Germinal center (tissue), 1 donor: ENCODE results near the gene DLEC1.

Source experiments
- DNase-seq: peaks from one replicate; pipeline ENCODE4 v3.0.0; 2012; ENCODE audit warnings: mixed read lengths, low spot score

The DLEC1 gene, protein sequence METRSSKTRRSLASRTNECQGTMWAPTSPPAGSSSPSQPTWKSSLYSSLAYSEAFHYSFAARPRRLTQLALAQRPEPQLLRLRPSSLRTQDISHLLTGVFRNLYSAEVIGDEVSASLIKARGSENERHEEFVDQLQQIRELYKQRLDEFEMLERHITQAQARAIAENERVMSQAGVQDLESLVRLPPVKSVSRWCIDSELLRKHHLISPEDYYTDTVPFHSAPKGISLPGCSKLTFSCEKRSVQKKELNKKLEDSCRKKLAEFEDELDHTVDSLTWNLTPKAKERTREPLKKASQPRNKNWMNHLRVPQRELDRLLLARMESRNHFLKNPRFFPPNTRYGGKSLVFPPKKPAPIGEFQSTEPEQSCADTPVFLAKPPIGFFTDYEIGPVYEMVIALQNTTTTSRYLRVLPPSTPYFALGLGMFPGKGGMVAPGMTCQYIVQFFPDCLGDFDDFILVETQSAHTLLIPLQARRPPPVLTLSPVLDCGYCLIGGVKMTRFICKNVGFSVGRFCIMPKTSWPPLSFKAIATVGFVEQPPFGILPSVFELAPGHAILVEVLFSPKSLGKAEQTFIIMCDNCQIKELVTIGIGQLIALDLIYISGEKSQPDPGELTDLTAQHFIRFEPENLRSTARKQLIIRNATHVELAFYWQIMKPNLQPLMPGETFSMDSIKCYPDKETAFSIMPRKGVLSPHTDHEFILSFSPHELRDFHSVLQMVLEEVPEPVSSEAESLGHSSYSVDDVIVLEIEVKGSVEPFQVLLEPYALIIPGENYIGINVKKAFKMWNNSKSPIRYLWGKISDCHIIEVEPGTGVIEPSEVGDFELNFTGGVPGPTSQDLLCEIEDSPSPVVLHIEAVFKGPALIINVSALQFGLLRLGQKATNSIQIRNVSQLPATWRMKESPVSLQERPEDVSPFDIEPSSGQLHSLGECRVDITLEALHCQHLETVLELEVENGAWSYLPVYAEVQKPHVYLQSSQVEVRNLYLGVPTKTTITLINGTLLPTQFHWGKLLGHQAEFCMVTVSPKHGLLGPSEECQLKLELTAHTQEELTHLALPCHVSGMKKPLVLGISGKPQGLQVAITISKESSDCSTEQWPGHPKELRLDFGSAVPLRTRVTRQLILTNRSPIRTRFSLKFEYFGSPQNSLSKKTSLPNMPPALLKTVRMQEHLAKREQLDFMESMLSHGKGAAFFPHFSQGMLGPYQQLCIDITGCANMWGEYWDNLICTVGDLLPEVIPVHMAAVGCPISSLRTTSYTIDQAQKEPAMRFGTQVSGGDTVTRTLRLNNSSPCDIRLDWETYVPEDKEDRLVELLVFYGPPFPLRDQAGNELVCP (N-terminal part only)

DNA sequence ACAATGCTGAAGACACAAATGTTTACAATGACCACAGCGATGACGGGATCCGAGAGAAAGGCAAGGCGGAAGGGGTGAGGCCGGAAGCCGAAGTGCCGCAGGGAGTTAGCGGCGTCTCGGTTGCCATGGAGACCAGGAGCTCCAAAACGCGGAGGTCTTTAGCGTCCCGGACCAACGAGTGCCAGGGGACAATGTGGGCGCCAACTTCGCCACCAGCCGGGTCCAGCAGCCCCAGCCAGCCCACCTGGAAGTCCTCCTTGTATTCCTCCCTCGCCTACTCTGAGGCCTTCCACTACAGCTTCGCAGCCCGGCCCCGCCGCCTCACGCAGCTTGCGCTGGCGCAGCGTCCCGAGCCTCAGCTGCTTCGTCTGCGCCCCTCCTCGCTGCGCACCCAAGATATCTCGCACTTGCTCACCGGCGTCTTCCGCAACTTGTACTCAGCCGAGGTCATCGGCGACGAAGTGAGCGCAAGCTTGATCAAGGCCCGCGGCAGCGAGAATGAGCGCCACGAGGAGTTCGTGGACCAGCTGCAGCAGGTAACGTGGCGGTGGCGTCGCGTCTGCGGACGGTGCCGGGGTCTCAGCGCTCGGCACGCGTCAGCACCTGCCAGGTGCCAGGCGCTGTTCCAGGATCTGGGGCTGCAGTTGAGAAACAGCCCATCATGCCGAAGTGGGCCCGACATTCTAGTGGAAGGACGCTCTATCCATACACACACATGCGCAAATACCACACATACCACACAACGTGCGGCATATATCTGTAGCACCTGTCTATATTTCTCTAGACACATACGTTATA, at the start of gene DLEC1:
Gene DLEC1, plus strand, starts transcription at position 108 of the 798 bp plus-strand sequence. Its CDS starts 18 bp downstream, at position 126.
- DNase-seq, result peak; percentile 72

DNA sequence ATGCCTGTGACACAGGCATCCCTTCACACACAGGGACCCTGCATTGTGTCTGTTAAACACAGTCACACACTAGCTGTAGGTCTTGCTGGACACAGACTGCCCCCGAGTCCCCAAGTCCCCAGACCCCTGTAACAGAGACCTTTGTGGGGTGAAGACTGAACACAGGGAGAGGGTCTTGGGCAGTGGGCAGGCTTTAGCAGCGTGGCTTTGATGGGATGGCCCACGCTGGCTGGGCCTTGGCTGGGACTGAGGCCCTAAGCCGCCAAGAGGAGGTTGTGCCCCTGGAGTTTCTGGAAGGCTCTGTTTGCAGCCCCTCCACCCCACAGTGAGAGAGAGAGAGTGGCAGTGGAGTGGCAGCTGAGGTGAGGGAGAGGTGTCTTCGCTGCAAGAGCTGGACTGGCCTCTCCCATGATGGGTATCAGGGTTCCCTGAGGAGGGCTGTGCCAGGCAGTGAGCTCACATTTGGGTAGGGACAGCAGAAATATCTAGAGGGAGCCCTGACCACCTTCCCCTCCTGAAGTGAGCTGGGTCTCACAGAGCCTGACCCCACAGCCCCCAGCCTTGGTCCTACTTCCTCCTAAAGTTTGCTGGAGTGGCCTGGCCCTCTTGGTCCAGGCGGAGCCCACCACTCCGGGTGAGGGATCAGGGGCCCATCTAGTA, 49.1 kb upstream of the DLEC1 start:
- no peak for DNase-seq

DNA sequence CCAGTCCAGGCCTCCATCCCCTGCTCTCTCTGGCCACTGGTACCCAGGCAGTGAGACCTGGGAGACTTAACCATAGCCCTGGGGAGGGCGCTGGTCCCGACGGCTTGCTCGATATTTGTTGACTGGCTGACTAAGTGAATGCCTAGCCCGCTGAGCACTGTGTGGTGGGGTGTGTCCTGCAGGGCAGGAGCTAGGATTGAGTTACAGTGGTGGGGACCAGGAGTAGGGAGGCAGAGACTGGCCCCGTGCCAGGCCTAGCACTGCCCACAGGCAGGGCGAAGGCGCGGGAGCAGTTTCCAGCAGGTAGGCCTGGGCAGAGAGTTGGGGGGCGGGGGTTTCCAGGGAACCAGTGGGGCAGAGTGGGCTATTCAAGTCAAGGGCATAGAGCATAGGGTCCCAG, 48.5 kb upstream of the DLEC1 start, which contains the start of gene VILL:
Gene VILL, plus strand, starts transcription at position 260 of the 400 bp plus-strand sequence. CDS start 2,887 bp downstream, outside the sequence.
- no peak for DNase-seq

DNA sequence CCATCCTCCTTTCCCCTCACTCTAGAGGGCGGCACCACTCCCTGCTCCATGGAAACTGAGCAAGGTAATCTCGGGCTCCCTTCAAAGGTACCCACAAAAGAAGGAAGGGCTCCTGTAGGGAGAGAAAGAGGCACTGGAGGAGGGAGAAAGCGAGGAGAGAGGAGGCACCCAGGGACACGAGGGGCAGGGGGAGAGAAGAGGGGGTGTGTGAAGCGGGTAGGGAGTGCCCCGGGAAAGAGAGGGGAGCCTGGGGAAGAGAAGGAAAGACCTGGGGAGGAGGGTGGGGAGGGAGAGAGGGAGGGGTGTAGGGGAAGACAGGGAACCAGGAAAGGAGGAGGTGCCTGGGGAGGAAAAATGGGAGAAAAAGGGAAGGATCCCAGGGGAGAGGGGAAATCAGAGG, 47.9 kb upstream of the DLEC1 start:
- no peak for DNase-seq

DNA sequence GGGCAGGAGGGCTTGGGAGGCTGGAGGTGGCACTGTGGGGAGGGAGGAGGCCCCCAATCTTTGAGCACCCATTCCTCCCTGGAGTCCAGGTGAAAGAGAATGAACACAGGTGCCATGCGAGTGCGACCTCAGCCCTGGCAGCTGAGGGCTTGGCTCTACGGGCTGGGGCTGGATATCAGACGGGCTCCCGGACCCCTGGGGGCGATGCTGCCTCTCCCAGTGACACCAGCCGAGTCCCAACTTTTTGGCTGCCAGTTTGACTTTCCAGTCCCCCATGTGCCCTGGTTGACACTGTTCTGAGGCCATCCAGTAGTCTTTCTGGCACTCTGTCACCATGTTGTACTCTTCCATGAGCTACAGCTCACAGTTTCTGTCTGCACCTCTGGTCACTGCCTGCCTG, 47.2 kb upstream of the DLEC1 start:
- no peak for DNase-seq

DNA sequence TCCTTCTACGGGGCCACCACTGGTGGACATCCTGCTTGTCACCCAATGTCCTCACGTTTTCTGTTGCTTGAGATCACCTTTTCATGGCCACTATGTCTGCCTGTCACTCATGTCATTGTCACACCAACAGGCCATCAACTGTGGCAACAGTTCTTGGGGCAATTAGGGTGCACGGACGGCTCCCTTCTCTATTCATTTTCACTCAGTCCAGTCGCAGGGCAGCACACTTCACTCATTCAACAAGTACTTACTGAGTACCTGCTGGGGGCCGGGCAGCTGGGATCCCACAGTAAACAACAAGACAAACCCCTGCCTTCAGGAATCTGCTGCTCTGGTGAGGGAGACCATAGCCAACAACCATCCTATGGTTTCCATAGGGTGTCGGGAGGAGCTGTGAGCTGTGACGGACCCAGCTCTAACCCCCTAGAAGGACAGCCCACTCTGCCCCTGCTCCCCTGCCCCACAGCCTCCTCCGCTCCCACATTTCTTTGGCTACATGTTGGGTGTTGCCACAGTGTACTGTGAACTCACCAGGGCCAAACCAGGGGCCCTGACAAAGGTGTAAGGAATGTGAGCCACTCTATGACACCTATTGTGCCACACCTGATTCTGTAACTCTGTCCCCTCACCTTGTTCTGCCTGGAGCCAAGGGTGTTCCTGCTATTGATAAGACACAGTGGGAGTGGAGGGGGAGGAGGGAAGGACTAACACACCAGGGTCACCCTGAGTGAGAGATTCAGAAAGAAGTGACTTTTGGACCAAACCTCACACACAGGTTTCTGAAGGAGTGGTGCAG, 46.5 kb upstream of the DLEC1 start:
- no peak for DNase-seq

DNA sequence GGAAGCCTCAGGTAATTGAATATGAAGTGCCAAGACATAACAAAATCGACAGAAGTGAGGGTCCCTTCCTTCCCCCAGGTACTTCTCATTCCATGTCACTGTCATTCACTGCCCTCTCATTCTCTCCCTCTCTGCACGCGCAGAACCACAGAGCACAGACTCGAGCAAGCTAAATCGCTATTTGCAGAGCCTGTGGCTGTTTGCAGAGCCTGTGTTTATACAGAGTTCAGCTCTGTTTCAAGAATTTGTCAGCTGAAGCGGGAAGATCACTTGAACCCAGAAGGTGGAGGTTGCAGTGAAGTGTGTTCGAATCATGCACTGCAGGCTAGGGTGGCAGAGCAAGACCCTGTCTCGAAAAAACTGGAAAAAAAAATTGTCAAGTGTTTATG, 45.9 kb upstream of the DLEC1 start:
- DNase-seq, result no peak

DNA sequence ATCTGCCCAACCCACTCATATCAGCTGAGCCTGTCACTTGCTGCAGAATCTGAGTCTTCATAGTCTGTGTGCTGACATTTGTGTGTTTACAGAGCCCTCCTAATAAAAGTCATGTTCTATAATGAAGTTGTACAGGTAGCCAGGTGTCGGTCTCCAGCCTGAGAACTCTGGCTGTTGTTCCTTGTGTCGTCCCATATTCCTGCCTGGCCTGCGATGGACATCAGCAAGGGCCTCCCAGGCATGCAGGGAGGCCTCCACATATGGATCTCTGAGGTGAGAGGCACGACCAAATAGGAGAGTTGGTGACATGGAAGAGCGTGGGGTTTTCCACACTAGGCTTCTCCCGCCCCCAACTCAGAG, 45.6 kb upstream of the DLEC1 start:
- no peak for DNase-seq

DNA sequence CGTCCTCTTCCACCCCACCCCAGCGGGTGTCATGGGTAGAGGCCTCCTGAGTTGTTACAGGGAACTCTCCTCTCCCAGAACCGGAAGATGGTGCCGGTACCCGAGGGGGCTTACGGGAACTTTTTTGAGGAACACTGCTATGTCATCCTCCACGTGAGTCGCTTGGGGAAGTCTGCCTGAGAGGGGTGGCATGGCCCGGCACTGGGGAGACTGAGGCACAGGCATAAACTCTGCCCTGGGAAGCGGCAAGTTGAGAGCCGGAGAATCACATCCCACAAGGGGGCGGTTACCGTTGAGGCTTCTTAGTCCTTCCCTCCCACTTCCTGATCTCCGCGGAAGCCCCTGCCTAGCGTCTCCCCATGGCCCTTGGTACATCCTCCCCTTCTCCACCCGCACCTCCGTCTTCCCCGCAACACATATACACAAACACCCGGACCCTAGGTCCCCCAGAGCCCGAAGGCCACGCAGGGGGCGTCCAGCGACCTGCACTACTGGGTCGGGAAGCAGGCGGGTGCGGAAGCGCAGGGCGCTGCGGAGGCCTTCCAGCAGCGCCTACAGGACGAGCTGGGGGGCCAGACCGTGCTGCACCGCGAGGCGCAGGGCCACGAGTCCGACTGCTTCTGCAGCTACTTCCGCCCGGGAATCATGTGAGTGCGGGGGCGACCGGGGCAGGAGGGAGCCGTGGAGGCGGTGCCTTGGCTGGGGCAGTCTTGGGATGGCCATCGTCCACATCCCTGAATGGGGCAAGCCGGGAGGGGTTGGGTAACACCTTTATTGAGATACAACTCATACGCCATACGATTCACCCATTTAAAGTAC, 45.0 kb upstream of the DLEC1 start:
- DNase-seq, result peak; percentile 64

DNA sequence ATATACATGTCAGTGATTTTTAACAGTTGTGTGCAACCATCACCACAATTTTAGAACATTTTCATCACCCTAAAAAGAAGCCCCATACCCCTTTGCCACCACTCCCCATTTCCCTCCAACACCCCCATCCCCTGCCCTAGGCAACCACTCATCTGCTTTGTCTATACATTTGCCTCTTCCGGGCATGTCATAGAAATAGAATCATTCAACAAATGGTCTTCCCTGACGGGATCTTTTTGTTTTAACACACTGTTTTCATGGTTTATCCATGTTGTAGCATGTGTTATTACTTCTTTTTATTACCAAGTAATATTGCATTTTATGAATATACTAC, 44.4 kb upstream of the DLEC1 start:
- no peak for DNase-seq

DNA sequence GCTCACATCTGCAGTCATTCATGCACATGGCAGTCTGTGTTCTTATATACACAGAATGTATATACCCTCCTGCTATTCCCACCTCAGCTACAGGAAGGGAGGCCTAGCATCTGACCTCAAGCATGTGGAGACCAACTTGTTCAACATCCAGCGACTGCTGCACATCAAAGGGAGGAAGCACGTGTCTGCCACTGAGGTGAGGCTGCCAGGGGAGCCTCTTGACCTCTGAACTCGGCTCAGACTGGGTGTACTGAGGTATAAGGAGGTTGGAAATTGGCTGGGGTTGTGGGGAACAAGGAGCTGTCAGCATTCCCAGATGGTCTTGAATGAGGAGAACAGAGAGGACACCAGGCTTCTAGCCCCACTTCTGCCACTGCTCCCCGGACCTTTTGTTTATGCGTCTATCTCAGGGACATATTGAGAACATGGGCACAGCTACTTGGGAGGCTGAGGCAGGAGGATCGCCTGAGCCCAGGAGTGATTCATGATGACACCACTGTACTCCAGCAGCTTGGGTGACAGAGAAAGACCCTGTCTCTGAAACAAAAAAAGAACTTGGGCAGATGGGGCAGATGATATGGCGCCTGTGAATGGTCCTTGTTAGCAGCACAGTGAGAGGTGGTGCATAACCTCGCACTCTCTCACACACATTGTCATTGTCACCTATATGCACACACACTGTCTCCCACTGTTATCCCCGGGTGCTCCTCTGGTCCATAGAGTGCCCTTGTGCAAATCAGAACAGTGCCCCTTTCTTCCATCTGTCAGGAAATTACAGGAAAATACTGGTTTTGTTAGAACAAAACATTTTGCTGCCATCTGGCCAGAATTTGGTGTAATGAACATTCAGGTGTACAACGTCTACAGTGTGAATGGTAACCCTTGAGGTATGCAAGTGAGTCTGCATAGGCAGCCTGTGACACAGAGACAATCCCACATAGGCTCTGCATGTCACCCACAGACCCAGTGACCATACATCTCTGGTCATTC, 43.1 kb upstream of the DLEC1 start:
- no peak for DNase-seq

DNA sequence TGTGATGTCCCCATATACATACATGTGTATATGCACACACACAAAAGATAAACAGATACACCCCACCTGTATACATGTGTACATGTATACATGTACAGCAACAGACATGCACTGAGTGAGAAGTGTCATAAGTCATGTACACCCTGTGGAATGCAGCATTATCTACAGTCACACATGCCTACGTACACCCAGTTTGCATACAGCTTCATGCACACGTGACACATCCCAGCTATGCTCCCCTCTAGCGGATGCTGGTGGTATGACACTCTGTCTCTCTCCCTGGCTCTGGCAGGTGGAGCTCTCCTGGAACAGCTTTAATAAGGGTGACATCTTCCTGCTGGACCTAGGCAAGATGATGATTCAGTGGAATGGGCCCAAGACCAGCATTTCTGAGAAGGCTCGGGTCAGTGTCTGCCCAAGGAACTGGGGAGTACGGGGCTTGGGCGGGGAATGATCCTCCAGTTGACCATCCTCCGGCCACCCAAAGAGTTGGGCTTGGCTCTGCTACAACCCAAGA, 42.2 kb upstream of the DLEC1 start:
- peak; percentile 81 for DNase-seq

DNA sequence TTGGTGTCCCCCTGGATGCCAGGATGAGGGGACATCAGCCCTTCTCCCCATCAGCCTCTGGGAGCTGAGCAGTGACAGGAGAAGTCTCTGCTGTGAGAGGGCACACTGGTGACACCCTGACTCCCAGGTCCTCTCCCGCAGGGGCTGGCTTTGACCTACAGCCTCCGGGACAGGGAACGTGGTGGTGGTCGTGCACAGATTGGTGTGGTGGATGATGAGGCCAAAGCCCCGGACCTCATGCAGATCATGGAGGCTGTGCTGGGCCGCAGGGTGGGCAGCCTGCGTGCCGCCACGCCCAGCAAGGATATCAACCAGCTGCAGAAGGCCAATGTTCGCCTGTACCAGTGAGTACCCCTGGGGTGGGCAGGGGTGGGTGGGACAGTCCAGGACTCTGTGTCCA, 41.7 kb upstream of the DLEC1 start:
- no peak for DNase-seq

DNA sequence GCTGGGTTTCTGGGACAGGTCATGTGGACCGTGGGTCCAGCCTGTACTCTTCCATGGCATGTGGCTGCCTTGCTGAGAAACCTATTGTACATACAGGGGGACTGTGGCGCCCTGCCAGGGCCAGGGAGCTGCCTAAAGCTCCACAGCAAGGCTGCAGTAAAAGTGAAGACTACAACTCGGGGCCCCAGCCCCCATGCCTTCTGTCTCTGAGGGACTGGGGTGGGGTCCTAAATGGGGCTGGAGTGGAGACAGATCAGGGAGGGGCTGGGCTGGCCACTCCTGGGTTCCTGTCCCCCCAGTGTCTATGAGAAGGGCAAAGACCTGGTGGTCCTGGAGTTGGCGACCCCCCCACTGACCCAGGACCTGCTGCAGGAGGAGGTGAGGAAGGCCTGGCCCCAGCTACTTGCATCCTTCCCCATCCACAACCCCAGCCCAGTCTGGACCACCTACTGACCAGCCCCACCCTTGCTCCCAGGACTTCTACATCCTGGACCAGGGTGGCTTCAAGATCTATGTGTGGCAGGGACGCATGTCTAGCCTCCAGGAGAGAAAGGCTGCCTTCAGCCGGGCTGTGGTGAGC, 41.1 kb upstream of the DLEC1 start:
- DNase-seq, result no peak

DNA sequence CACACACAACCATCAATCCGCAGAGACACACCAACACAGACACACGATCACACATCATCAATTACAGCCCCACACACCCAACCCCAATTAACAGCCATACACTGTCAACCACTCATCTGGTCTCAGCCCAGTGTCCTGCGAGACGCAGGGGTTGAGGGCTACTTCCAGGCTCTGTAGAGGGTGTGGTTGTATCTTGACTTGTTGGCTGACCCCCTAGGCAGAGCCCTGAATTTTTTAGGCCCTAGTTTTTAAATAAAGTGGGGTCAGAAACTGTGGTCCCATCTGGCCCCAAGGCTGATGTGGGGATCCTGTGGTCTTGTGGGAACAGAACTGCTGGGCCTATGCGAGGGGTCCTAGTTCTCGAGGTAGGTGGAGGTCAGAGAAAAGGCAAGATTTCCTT, 39.2 kb upstream of the DLEC1 start:
- no peak for DNase-seq

DNA sequence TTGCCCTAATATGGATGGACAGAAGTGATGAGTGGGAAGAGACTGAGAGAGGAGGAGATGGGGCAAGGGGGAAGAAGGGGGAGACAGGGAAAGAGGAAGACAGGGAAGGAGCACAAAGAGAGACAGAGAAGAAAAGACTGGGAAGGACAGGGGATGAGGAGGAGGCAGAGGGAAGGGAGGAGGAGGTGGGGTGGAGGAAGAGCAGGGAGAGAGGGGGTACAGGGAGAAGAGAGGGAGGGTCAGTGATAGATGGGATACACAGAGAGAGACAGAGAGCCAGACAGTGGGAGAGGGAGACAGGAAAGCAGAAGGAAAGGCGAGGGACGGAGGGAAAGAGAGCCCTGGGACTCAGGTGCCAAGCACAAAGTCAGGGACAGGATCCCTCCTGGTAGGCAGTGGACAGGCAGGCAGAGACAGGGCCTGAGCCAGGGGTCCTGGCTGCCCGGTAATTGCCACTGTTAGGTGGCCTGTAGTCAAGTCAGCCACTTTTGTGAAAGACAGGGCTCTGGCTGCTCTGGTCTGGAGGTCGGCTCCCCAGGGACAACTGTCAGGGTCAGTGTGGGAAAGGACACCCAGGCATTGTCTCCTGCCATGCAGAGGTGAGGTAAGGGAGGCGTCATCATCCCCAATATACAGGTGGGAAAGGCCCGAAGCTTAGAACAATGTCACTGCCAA, 38.6 kb upstream of the DLEC1 start:
- no peak for DNase-seq

DNA sequence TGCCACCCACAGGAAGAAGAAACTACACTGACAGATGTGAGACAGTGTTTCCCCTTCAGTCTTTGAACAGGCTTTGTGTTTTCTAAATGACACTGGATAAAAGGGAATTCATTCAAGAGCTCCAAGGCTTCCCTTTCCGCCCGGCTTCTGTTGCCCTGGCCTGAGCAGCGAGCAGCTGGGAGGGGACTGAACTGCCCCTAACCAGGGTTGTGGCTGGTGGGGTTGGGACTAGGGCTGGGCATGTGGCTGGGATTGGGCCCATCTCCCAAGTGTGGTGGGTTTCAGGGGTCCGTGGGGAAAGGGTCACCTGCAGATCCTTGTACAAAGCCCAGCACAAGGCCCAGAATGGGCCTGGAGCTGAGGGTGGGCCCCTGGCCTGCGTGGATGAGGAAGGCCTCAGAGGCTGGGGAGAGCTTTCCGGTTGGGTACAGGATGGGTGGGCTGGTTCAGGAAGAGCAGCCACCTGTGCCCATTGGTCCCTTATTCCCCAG, 38.0 kb upstream of the DLEC1 start:
- DNase-seq, result no peak
